KG1 (cell line): ENCODE data around the gene IPO13.

Source experiments
- DNase-seq: peaks from one replicate; lab custom pipeline; 2025; lab: John Stamatoyannopoulos, UW

The IPO13 gene

DNA sequence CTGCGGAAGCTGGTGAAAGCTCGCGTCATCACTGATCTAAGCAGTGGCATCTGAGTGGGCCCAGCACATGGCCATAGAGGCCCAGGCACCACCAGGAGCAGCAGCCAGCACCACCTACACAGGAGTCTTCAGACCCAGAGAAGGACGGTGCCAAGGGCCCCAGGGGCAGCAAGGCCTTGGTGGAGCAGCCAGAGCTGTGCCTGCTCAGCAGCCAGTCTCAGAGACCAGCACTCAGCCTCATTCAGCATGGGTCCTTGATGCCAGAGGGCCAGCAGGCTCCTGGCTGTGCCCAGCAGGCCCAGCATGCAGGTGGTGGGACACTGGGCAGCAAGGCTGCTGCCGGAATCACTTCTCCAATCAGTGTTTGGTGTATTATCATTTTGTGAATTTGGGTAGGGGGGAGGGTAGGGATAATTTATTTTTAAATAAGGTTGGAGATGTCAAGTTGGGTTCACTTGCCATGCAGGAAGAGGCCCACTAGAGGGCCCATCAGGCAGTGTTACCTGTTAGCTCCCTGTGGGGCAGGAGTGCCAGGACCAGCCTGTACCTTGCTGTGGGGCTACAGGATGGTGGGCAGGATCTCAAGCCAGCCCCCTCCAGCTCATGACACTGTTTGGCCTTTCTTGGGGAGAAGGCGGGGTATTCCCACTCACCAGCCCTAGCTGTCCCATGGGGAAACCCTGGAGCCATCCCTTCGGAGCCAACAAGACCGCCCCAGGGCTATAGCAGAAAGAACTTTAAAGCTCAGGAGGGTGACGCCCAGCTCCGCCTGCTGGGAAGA lies 16.4 kb upstream of the IPO13 start:
- DNase-seq: no peak

DNA sequence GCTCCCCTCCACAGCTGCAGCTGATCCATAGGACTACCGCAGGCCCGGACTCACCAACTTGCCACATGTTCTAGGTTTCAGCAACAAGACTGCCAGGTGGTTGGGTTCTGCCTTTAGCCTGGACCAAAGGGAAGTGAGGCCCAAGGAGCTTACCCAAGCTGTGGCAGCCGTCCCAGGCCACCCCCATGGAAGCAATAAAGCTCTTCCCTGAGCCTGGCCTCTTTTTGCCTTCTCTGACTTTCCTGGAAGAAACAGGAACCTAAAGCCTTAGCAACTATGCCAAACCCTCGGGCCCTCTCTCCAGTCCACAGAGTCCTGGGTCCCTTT lies 15.8 kb upstream of the IPO13 start:
- no peak for DNase-seq

DNA sequence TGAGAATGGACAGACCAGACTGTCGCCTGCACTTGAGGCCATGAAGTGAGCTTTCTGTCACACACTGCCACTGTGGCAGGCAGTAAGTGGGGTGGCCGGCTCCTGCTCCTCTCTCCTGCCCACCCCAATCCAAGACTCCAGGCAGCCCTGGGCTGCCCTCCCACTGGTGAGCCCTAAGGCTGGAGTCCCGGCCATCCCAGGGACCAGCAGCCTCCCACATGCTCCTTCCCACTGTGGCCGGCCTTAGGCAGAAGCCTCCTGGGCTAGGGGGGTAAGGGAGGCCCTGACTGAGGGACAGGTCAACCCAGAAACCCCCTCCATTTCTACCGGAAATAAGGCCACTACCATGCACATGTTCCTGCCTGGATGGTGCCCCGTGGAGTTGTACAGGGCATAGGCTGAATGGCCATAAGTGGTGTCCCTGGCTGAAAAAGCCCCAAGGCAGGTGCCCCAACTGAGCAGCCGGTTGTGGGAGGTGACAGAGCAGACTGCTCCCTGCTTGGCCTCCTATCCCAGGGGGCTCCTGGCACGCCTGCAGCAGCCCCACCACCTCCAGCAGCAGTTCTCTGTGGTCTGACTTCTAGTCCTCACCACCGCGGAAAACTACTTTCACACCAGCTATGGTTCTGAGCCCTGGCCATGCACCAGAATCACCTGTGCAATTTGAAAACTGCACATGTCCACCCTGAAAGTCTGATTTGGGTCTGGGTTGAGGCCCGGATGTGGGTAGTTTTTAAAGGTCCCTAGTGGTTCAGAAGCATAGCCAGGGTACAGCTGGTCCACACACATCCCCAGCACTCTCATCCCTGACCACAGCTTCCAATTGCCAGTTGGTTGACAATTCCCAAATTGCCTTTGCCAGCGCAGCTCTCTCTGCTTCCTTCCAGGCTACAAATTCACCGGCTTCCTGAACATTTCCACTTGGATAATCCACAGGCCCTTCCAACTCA lies 14.8 kb upstream of the IPO13 start:
- no peak for DNase-seq

DNA sequence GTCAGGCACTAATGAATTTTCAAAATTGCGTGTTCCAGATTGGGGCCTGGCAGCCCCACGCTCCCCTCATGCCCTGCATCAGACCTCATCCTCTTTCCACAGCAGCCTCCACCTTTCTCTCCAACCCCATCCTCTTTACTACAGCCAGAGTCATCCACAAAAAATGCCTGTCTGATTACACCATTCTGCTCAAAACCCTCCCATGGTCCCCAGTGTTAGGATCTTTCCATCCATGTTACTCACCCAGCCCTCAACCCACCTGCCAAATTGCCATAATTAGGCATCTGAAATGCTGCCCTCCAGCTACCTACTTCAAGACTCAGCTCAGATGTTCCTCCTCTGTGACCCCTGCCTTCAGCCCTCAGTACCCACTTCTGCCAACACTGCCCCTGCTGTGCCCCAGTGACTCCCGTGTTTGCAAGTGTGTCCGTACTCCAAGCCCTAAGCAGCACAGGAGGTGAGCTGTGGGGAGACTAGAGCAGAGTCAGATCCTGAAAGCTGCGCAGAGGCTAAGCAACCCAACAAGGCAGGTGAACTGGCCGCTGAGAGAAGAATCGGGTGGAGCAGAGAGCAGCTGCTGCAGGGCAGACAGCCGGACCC lies 13.9 kb upstream of the IPO13 start:
- DNase-seq: no peak

DNA sequence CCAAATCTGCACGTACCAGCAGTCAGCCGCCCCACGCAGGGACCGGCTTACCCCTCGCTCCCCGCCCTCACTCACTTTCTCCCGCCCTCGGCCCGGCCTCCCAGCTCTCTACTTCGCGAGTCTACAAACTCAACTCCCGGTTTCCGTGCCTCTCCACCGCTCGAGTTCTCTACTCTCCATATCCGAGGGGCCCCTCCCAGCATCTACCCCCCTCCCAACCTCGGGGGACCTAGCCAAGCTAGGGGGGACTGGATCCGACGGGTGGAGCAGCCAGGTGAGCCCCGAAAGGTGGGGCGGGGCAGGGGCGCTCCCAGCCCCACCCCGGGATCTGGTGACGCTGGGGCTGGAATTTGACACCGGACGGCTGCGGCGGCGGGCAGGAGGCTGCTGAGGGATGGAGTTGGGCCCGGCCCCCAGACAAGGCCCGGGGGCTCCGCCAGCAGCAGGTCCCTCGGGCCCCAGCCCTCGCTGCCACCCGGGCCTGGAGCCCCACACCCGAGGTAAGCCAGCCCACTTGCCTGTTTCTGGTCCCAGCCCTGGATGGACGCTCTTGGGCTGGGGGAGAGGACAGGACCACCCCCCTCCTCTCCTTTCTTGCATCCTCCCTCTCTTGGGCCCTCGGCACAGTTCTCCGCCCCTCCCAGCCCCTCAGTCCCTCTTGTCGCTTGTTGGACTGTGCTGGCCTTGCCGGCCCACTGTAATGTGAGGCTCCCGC lies 13.2 kb upstream of the IPO13 start, which contains the start of gene ARTN:
ARTN (plus strand) TSS at position 416 of the 715 bp plus-strand sequence. CDS start 1,856 bp downstream, outside the sequence.
- no peak for DNase-seq

DNA sequence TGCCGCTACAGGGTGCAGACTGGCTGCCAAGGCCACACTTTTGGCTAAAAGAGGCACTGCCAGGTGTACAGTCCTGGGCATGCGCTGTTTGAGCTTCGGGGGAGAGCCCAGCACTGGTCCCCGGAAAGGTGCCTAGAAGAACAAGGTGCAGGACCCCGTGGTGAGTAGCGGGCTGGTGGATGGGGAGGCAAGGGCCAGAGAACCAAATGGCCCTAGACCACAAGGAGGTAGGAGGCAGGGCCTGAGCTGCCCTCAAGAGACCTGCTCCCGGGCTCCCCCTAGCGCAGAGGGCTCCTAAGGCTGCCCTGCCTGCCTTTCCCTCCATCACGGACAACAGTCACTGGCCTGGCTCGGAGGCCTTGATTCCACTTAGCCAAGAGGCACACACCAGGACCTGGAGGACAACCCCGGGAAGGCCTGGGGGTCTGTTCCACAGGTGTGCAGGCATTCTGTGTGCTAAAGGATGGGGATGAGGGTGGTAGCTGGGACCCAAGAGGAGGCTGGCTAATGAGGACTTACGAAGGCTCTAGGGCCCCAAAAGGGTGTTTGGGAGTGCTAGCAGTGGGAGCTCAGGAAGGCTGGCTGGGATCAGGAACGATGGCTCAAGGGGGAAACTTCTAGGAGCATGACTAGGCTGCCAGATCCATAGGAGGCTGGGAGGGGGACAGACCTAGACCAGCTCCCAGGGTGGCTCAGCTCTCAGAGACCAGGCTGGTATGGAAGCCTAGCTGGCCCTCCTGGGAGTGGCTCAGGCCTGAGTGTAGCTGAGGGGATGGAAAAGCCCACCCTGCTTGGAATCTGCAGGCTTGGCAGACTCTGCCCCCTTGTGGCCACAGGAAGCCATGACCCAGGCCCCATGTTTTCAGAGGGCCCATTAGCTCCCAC lies 12.4 kb upstream of the IPO13 start:
- DNase-seq: peak; percentile 31

DNA sequence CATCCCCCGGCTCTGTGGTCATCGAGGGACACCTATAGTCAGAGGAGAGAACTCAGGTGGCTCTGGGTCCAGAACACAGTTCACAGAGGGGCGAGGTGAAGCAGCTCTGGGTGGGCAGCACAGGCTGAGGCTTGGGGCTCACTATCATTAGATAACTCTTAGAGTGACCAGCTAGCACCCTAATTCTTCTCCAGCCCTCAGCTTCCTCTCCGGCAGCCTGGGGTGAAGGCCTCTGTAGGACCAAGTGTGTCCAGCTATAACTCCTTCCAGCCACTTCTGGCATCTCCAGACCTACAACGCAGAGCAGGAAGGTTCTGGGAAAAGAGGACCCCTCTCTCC lies 11.8 kb upstream of the IPO13 start:
- no peak for DNase-seq

DNA sequence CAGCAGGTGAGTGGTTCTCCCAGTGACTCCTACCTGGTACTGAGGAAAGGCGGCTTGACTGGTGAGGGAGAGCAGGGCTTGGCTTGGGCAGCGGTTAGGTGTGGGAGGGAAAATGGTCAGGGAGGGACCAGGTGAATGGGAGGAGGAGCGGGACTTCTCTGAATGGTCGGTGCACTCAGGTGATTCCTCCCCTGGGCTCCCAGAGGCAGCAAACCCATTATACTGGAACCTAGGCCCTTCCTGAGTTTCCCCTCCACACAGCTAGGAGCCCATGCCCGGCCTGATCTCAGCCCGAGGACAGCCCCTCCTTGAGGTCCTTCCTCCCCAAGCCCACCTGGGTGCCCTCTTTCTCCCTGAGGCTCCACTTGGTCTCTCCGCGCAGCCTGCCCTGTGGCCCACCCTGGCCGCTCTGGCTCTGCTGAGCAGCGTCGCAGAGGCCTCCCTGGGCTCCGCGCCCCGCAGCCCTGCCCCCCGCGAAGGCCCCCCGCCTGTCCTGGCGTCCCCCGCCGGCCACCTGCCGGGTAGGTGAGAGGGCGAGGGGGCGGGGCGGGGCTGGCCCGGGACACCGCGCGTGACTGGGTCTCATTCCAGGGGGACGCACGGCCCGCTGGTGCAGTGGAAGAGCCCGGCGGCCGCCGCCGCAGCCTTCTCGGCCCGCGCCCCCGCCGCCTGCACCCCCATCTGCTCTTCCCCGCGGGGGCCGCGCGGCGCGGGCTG lies 10.9 kb upstream of the IPO13 start:
- DNase-seq: no peak

DNA sequence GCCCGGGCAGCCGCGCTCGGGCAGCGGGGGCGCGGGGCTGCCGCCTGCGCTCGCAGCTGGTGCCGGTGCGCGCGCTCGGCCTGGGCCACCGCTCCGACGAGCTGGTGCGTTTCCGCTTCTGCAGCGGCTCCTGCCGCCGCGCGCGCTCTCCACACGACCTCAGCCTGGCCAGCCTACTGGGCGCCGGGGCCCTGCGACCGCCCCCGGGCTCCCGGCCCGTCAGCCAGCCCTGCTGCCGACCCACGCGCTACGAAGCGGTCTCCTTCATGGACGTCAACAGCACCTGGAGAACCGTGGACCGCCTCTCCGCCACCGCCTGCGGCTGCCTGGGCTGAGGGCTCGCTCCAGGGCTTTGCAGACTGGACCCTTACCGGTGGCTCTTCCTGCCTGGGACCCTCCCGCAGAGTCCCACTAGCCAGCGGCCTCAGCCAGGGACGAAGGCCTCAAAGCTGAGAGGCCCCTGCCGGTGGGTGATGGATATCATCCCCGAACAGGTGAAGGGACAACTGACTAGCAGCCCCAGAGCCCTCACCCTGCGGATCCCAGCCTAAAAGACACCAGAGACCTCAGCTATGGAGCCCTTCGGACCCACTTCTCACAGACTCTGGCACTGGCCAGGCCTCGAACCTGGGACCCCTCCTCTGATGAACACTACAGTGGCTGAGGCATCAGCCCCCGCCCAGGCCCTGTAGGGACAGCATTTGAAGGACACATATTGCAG lies 10.2 kb upstream of the IPO13 start:
- DNase-seq: no peak

DNA sequence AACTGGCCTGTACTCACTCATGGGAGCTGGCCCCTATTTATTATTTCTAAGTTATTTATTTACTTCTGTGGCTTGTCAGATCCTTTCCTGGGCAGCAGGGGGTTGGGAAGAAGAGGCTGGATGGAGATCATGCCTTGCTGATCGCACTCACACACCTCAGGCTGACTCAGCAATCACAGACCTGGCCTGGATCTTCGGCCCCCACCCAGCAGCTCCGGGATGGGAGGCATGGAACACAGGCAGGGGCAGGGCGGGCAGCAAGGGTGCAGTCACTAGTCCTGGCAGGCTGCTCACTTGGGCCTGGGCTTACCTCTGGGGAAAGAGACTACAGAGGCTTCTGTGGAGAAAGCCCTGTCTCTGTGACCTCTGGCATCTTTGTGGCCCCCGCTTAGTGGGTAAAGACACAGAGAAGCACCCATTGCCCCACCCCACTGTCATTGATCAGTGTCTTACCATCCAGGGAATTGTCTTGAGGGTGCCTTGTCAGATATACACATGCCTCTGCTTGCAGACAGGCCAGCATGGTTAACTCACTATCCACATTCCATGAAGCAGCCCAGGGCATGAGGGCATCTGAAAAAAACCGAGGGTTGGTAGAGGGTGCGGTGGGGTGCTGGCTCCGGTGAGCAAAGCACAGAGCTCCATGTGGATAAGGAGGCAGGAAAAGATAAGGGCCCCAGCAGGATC lies 9.4 kb upstream of the IPO13 start:
- DNase-seq: no peak

DNA sequence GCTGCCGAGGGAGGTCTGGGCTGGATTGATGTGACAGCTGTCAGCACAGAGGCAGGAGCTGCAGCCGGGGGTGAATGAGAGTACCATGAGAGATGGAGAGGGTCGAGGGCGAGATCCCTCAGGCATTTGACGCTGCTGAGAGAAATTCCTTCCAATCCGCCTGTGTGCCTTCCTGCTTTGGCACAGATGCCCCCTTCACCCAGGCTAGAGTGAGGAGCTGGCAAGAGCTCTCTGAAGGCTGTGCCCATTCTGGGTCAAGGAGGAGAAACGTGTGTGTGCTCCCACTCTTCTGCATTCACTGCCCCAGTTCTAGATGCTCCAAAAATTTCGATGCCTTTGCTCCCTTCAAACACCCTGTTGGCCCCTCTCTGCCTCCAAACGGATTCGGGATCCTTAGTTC lies 8.4 kb upstream of the IPO13 start:
- no peak for DNase-seq

DNA sequence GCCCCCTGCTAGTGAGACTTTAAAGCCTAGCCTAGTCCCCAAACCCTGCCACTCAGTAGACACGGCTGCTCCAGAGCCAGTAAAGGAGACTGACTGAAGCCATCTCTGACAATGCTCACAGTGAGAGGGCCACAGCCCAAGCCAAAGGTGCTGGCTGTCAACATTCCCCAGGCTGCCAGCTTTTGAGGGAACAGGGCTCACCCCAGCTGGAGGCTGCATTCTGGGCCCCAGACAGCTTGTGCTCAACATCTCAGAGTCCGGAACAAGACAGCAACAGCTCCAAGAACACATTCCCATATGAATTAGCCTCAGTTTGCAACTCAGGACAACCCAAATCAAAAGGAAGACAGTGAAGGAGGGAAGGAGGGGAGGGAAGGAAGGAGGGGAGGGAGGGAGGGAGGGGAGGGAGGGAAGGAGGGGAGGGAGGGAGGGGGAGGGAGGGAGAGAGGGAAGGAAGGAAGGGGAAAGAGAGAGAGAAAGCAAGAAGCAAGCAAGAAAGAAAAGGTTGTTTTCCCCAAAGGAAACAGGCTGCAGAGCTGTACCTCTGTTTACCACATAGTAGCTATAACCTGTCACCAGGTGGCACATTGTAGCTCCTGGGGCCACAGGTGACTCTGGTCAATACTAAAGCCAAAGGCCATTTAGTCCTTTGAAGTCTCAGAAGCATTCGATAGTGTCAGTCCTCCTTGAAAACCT lies 7.7 kb upstream of the IPO13 start:
- no peak for DNase-seq

DNA sequence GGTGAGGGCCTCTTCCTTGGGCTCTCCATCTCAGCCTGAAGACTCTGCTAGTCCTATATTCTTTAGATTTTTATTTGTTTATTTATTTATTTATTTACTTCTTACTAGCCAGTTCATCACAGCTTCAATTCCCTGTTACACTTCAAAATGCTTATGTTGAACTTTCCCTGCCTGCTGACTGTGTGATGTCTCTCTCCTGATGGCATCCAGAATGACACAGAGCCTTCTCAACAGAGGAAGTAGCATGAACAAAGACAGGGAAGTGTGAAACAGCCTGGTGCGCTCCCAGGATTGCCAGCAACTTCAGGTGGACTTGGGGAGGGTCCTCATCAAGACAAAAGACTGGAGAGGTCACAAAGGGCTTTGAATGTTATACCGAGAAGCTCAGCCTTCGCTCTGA lies 4.3 kb upstream of the IPO13 start:
- no peak for DNase-seq

DNA sequence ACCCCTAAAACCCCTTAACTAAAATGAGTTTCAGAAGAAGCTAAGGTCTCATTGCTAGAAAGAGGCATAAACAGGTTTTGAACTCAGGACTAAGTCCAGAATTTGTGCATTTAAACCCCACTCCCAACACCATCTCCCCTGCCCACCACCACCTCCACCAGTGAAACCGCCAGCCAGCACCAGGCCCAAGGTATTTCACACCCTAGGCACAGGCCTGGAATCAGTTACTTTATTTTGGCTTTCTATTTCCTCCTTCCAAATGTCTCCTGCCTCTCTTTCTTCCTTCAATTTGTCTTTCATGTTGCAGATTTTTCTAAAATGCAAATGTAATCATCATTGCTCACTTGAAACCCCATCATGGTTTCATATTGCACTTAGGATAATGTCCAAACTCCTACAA lies 1.9 kb upstream of the IPO13 start:
- DNase-seq: no peak

DNA sequence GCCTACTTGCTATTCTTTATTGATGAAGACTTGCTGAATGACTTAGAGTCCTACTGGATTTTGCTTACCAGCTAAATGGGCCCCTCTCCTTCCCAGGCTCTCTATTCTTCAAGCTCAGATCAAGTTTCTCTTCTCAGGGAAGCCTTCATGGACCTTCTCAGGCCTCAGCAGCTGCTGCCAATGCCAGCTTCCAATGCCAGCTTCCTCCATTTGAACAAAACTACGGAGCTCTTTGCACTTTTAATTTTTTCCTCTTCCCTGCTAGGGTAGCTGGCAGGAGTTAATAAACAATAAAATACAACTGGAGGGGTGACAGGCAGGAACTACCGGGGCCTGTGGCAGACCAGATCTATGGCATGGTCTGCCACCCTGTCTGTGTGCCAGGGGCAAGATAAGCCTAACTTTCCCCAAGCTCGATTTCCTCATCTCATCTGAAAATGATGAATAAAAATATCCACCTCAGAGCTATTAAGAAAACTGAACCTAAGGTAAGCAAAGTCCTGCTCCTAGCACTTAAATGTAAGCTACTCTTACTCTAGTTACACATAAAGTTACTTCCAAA lies 995 bp upstream of the IPO13 start:
- DNase-seq: no peak

DNA sequence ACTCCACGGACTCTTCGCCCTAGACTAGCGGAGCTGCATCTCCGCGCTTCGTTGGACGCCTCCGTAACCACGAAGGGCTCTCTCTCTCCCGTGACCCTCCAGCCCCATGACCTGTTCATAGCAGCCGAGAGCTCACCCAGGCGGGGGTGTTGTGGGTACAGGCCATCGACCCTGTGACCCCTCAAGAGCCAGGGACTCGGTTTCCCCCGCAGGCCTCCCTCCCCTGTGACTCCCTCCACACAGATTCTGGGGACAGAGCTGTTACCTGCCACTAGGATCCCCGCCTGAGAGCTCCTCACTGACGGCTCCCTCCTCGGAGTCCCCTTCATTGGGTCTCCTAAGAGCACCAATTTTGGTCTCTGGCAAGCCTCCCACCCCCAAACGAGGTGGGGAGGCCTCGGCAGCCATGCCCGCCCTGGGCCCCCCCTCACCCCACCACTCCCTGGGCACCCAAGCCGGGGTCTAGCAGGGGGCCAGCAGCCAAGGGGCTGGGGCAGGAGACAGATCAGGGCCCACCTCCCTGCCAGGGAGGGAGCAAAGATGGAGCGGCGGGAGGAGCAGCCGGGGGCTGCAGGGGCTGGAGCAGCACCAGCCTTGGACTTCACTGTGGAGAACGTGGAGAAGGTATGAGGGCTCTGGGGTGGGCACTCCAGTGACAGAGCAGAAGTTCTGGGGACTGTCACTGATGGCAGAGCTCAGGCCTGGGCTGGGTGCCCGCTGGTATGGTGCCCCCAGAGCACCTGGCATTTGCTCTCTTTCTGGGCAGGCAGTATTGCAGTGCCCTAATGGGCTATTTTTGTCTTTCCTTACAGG lies 517 bp downstream of the IPO13 start:
- no peak for DNase-seq

DNA sequence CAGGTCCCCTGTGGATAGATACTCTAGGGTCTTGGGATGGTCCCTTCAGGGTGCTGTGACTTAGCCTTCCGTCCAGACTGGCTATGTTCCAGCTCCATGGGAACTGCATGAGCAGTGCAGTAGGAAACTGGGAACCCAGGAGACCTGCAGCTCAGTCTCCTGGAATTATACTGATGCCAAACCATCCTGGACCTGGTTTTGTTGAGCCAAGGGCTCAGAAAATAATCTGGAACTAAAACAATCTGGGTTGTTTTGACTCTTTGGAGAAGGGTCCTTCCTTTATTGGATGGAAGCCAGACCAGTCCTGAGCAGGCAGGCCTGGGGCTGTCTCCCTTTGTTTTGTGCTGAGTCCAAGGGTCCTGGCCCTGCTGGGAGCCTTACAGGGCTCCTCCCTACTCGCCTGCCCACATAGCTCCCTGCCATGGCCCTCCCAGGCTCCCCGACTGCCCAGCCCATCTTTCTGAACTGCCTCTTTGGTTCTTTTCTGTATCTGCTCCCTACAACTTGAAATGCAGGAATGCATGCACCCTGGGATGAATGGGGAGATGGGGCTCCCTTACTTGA lies 1.2 kb downstream of the IPO13 start:
- DNase-seq: no peak
